Hippocampal formation (tissue), 2 donors: ENCODE results near the gene NOD1.
"Not testable (repeated sequence)": the region's sequence is repeated elsewhere in the genome, so short reads cannot be mapped to it uniquely, and the experiment has no call there.

Experiments used
- DNase-seq, 2 donors: peaks; one replicate each; lab custom pipeline; 2025; lab: John Stamatoyannopoulos, UW

Gene NOD1, protein sequence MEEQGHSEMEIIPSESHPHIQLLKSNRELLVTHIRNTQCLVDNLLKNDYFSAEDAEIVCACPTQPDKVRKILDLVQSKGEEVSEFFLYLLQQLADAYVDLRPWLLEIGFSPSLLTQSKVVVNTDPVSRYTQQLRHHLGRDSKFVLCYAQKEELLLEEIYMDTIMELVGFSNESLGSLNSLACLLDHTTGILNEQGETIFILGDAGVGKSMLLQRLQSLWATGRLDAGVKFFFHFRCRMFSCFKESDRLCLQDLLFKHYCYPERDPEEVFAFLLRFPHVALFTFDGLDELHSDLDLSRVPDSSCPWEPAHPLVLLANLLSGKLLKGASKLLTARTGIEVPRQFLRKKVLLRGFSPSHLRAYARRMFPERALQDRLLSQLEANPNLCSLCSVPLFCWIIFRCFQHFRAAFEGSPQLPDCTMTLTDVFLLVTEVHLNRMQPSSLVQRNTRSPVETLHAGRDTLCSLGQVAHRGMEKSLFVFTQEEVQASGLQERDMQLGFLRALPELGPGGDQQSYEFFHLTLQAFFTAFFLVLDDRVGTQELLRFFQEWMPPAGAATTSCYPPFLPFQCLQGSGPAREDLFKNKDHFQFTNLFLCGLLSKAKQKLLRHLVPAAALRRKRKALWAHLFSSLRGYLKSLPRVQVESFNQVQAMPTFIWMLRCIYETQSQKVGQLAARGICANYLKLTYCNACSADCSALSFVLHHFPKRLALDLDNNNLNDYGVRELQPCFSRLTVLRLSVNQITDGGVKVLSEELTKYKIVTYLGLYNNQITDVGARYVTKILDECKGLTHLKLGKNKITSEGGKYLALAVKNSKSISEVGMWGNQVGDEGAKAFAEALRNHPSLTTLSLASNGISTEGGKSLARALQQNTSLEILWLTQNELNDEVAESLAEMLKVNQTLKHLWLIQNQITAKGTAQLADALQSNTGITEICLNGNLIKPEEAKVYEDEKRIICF

GRCh38 chr7:30478349-30479201 lies at the start of gene NOD1:
TSS of gene NOD1 (minus strand) at chr7:30478784. CDS start at chr7:30456921, 21,863 bp downstream.
- DNase-seq = peak; percentile 54 to 58

- not testable (repeated sequence) for DNase-seq
Measured at GRCh38 chr7:30527297-30527696, 48.7 kb upstream of the NOD1 start.

DNA sequence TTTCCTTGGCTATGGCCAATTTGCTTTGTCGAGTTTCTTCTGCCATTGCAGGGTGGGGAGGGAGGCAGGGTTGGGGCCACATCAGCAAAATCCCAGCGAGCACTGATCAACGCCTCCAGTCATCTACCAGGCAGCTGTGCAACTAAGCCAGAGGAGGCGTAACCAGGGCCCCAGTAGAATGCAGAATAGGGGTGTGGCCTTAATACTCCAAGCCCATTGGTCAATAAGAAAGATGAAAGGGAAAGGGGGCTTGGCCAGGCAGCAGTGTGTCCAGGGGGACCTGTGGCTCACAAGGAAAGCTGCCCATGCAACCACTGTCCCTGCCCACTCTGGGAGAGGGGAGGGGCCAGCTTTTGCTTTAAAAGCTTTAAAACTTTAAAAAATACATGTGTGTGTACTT lies 47.6 kb upstream of the NOD1 start:
- no peak for DNase-seq

GRCh38 chr7:30525429-30525828 lies 46.8 kb upstream of the NOD1 start:
- DNase-seq = no peak

DNA sequence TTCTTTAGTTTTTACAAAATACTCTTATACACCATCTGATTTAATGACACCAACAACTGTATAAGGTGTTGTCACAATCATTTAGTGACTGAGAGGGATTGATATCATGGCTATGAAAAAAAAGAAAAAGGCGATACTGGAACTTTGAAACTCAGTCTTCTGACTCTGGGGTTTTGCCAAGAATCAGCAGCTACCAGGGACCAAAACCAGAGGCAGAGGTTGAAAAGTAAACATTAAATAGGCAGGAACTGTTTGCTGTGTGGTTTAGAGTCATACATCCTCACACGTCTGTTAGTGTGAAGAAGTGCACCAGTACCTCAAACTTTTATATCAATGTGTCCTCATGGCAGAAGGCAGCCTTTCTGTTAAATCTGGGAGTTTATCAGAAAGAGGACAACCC lies 46.0 kb upstream of the NOD1 start:
- DNase-seq = no peak

GRCh38 chr7:30523466-30523865 lies 44.9 kb upstream of the NOD1 start:
- no peak for DNase-seq

DNA sequence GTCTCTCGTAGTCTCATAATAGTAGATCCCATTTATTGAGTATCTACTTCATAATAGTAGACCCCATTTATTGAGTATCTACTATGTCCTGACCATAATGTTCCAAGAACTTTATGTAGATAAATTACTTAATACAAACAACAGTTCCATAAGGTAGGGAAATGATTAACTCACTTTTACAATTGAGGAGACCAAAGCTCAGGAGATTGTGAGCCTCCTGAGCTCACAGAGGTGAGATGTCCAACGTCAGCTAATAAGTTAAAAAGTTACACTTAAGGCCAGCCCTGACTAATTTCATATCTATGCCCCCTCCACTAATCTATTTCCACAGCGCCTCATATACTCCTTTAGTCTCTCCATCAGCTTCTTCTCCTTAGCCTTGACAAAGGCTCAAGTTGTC lies 43.6 kb upstream of the NOD1 start:
- DNase-seq = no peak

DNA sequence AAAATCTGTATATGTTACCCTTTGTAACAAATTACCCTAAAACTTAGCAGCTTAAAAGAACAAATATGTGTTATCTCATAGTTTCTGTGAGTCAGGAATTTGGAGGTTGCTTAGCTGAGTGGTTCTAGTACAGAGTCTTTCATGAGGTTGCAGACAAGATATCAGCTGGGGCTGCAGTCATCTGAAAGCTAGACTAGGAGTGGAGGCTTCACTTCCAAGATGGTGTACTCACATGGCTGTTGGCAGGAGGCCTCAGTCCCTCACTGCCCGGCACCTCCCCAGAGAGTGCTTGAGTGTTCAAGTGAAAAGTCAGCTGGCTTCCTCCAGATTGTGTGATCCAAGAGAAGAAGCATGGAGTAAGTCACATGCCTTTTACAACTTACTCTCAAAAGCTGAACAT lies 42.9 kb upstream of the NOD1 start:
- DNase-seq = no peak

GRCh38 chr7:30519122-30519521 lies 40.5 kb upstream of the NOD1 start:
- DNase-seq = no peak

- no peak for DNase-seq
Measured at GRCh38 chr7:30515761-30516160, 37.2 kb upstream of the NOD1 start.

DNA sequence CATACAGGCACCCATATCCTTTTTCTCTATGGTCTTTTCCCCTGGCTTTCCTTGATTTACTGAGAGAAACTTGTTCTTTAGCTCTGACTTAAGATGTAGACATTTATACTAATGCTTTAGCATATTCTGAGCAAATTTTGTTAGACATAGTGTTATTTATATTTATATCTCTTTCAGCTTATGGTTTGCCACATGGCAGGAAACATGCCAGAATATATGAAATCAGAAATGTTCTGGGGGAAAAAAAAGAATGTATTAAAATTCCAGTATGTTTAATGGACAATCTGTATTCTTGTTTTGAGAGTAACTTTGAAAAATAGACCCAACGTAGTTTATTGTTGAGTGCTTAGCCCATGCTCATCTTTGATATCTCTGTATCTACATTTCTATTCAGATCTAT lies 36.2 kb upstream of the NOD1 start:
- DNase-seq = no peak

DNA sequence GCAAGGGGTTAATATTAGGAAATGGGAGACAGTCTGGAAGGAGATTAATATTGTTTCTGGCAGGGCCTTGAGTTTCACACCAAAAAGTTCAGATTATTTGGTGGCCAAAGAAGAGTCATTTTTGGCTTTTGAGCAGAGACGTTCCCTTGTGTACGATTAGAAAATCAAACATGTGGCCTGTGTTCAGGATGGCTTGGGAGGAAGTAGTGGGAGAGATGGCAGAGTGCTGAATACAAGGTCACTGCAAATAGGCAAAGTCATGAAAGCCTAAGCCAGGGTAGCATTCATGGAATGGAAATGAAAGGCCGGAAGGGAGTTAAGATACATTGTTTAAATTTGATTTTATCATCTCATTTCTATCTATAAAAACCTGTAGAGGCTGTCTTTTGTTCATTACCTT lies 35.6 kb upstream of the NOD1 start:
- no peak for DNase-seq

DNA sequence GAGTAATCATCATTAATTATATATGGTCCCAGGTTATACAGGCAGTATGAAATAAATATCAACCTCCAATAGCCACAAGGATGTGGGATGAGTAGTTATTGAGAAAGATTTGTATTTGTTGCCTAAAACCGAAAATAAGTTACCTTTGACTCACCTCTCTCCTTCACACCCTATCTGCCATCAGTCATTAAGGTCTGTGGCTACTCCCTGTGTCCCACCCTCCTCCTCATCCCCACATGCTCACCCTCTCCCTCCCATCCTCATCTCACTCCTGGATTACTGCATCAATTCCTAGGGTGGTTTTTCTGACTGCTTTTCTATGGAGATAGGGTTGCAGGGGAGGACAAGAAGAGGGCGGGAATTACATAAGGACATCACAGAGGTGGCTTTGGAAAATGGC lies 35.2 kb upstream of the NOD1 start:
- DNase-seq = no peak

GRCh38 chr7:30511973-30512662 lies 33.5 kb upstream of the NOD1 start:
- no peak for DNase-seq

DNA sequence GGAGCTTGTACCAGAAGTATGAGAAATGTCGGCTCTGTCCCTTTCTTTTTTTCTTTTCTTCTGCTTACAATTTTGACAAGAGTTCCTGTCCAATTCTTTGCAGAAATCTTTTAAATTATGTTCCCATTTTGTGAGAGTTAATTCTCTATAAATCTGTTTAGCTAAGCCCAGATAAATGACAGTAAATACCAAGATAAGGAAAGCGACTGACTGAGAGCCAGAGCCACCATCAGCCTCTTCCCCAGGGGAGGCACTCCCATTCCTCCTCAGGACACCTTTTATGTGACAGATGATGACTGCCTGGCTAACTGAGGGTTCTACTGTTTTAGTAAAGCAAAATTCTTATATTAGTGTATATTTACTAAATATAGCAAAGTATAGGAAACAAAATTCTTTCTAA lies 32.9 kb upstream of the NOD1 start:
- DNase-seq = no peak

DNA sequence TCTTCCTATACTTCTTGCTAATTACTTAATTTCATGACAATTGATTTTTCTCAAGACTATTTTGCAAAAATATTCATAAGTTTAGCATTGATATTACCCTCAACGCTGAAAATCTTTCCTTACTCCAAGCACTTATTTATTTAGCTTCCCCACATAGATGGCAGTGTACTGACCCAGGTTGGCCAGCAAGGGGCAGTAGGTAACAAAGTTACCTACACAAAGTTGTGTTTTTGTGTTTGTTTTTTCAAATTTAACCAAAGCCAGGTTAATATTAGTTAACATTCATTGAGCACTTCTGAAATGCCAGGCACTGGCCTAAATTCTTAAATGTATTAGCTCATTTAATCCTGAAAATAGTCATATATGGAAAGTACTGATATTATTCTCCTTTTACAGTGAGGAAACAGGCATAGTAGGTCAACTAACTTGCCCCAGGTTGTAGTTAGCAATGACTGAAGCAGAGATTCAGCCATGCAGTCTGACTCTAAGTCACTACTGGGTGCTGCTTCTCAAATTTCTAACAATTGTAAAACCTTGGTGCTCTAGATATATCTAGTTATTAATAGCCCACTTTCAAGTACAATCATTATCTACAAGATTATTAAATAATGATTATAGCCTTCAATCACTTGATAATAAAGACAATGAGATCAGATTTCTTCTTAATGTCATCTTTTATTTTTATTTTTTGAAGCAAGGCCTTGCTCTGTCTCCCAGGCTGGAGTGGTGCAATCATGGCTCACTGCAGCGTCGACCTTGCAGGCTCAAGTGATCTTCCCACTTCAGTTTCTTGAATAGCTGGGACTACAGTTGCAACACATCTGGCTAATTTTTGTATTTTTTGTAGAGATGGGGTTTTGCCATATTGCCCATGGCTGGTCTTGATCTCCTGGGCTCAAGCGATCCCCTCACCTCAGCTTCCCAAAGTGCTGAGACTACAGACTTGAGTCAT lies 31.8 kb upstream of the NOD1 start:
- DNase-seq = peak in 1 of 2 donors; percentile 2

GRCh38 chr7:30509171-30509857 lies 30.7 kb upstream of the NOD1 start:
- DNase-seq = not testable (repeated sequence)

DNA sequence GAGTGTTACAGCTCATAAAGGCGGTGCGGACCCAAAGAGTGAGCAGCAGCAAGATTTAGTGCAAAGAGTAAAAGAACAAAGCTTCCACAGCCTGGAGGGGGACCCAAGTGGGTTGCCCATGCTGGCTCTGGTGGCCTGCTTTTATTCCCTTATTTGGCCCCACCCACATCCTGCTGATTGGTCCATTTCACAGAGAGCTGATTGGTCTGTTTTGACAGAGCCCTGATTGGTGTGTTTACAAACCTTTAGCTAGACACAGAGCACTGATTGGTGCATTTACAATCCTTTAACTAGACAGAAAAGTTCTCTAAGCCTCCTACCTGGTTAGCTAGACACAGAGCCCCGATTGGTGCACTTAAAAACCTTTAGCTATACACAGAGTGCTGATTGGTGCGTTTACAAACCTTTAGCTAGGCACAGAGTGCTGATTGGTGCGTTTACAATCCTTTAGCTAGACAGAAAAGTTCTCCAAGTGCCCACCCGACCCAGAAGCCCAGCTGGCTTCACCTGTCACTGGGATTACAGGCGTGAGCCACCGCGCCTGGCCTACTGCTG lies 28.8 kb upstream of the NOD1 start:
- not testable (repeated sequence) for DNase-seq

GRCh38 chr7:30505174-30505697 lies 26.7 kb upstream of the NOD1 start:
- DNase-seq = no peak
